Right lobe of liver (tissue), 4 donors: Measurements from ENCODE around the gene KDM1B.
"Not testable (repeated sequence)": the region's sequence is repeated elsewhere in the genome, so short reads cannot be mapped to it uniquely, and the experiment has no call there.

Experiments used
- CTCF ChIP-seq, 4 donors: fragments of 200-600 bp in 3 of 4; fragments of 450-650 bp in 1 of 4; IDR thresholded peaks; one replicate each; pipeline versions ENCODE4 v1.5.1 to v1.8.0; 2016 to 2022; ENCODE audit warnings: antibody characterized with exemption in 4 of 4, mild to moderate bottlenecking in 2 of 4
- POLR2A ChIP-seq: fragments of 450-650 bp; IDR thresholded peaks from one replicate; pipeline ENCODE4 v1.6.1; 2017; ENCODE audit warnings: antibody characterized with exemption, mild to moderate bottlenecking
- donor health status: DM: no; HTN: no; CAD: no.
- donor health status: DM: no; HTN: no; CAD: no.
- donor health status: DM: no; HTN: yes; CAD: no.

- TF ChIP-seq CTCF (IDR thresholded peaks at IDR 0.05); POLR2A: not testable (repeated sequence)
Observed at GRCh38 chr6:18227166-18227565, 71.9 kb downstream of the KDM1B start.
